Activated CD4-positive, alpha-beta T cell treated with anti-CD3 and anti-CD28 coated beads for 48 hours (primary cell): ENCODE data around the gene ZNF789.

Experiments
- DNase-seq: peaks from one replicate; pipeline ENCODE4 v3.0.0-alpha.2; 2020

Gene ZNF789

GRCh38 chr7:99459087-99459486 lies 13.6 kb upstream of the ZNF789 start:
- DNase-seq: peak; percentile 65

GRCh38 chr7:99460651-99461050 lies 12.0 kb upstream of the ZNF789 start:
- no peak for DNase-seq

- DNase-seq: no peak
Observed at GRCh38 chr7:99461221-99461620, 11.5 kb upstream of the ZNF789 start.

GRCh38 chr7:99465421-99465768 lies 7.3 kb upstream of the ZNF789 start:
- no peak for DNase-seq

- DNase-seq: no peak
Observed at GRCh38 chr7:99468336-99468918, 4.3 kb upstream of the ZNF789 start.

GRCh38 chr7:99469381-99470065 lies 3.2 kb upstream of the ZNF789 start:
- DNase-seq: no peak

- DNase-seq: no peak
Observed at GRCh38 chr7:99473315-99473596, 566 bp downstream of the ZNF789 start.

- DNase-seq: no peak
Observed at GRCh38 chr7:99476107-99476506, 3.4 kb downstream of the ZNF789 start.

- DNase-seq: no peak
Observed at GRCh38 chr7:99478464-99479440, 6.1 kb downstream of the ZNF789 start.

- no peak for DNase-seq
Observed at GRCh38 chr7:99485094-99485493, 12.4 kb downstream of the ZNF789 start.

GRCh38 chr7:99489235-99489634 lies 16.5 kb downstream of the ZNF789 start:
- no peak for DNase-seq

- DNase-seq: no peak
Observed at GRCh38 chr7:99490878-99491277, 18.2 kb downstream of the ZNF789 start.

GRCh38 chr7:99493823-99494222 lies 21.1 kb downstream of the ZNF789 start:
- no peak for DNase-seq

- no peak for DNase-seq
Observed at GRCh38 chr7:99497766-99498545, 25.3 kb downstream of the ZNF789 start.

- no peak for DNase-seq
Observed at GRCh38 chr7:99498546-99498944, 25.9 kb downstream of the ZNF789 start.

- no peak for DNase-seq
Observed at GRCh38 chr7:99499371-99499720, 26.7 kb downstream of the ZNF789 start.

- peak; percentile 93 for DNase-seq
Observed at GRCh38 chr7:99499721-99500636, 27.3 kb downstream of the ZNF789 start, which contains the start of gene ZNF394. ZNF394 (minus strand) TSS chr7:99500281; CDS start chr7:99500093, 188 bp downstream.

GRCh38 chr7:99500637-99501009 lies 27.9 kb downstream of the ZNF789 start:
- no peak for DNase-seq

- DNase-seq: peak; percentile 34
Observed at GRCh38 chr7:99501236-99501635, 28.5 kb downstream of the ZNF789 start.

GRCh38 chr7:99504281-99504602 lies 31.6 kb downstream of the ZNF789 start:
- DNase-seq: no peak

- peak; percentile 98 for DNase-seq
Observed at GRCh38 chr7:99504603-99505323, 32.1 kb downstream of the ZNF789 start, which contains the start of gene ZKSCAN5. ZKSCAN5 (plus strand) TSS chr7:99504662; CDS start chr7:99506045, 1,383 bp downstream.

GRCh38 chr7:99505324-99505662 lies 32.6 kb downstream of the ZNF789 start:
- no peak for DNase-seq
